GM21447 (cell line): ENCODE data around the gene CSGALNACT2.
"Not testable (repeated sequence)": the region's sequence is repeated elsewhere in the genome, so short reads cannot be mapped to it uniquely, and the experiment has no call there.

Experiments
- ATAC-seq: cut with Tn5 transposase; IDR thresholded peaks from one replicate; pipeline ENCODE4 v1.9.1; 2021; ENCODE audit not compliant: unreplicated experiment

CSGALNACT2 gene

GRCh38 chr10:43177595-43177994, 39.4 kb downstream of the CSGALNACT2 start:
- ATAC-seq, result no peak

GRCh38 chr10:43181146-43181545, 42.9 kb downstream of the CSGALNACT2 start:
- no peak for ATAC-seq

- ATAC-seq, result not testable (repeated sequence)
Measured at GRCh38 chr10:43183764-43184163, 45.5 kb downstream of the CSGALNACT2 start.

- ATAC-seq, result no peak
Measured at GRCh38 chr10:43186150-43186549, 47.9 kb downstream of the CSGALNACT2 start.

- ATAC-seq, result no peak
Measured at GRCh38 chr10:43187213-43187612, 49.0 kb downstream of the CSGALNACT2 start.

DNA sequence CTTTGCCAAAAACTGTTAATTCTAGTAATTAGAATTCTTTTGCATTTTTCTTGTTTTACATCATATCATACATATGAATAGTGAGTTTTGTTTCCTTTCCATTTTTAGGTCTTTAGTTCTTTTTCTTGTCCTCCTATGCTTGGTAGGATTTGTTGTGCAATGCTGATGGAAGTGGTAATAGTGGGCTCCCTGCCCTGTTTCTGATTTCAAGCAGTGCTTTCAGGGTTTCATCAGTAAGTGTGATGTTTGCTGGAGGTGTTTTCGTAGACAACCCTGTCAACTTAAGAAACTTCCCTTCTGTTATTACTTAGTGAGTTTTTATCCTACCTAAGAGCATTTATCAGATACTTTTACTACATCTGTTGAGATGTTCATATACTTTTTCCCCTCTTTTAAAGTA, 50.5 kb downstream of the CSGALNACT2 start:
- no peak for ATAC-seq

DNA sequence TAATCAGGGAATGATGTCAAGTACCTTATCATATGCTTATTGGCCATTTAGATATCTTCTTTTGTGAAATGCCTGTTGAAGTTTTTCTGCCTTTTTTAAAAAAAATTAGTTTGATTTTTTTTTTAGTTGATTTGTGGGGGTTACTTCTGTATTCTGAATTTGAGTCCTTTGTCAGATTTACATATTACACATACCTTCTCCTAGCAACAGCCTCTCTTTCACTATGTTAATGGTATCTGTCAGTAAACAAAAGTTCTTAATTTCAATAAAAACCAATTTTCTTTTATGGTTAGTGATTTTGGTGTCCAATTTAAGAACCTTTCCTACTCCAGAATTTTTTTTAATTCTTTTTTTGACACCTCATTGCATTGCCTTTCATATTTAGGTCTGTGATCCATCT, 52.0 kb downstream of the CSGALNACT2 start:
- ATAC-seq, result no peak

DNA sequence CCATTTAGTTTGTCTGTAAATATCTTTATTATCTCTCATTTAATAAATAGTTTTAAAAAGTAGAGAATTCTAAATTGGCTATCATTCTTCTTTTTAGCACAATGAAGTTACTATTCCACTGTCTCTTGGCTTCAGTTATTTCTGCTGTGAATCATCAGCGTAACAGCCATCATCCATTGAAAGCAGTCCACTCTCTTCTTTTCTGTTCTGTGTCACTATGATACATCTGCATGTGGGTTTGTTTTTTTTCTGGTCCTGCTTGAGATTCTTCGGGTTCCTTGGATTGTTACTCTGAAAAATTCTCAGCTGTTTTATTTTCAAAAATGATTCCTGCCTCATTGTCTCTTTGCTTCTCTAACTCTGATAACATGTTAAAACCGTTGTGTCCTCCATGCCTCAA, 52.5 kb downstream of the CSGALNACT2 start:
- ATAC-seq, result no peak

- ATAC-seq, result no peak
Measured at GRCh38 chr10:43192884-43193283, 54.6 kb downstream of the CSGALNACT2 start.

DNA sequence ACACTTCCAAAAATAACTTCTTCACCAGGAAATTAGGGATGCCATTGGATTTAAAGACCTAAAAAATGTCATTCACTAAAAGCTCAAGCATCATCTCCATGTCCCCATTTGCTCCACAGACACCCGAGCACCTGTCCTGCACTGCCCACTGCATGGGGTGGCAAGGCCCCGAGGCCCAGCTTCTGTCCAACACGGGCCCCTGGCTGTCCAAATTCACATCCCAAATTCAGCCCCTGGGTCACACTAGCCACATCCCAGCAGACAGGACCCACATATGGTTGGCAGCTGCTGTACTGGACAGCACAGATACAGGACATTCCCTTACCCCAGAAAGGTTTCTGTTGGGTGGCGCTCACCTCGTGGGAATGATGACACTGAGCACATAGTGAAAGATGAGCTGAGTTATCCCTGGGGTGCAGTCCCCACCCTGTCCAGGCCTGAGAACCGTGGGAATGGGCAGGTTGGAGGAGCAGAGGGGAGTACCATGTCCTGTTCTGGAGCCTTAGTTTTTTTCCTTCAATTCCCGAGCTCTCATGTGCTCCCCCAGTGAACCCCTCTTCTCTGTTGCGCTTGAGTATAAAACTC, 55.3 kb downstream of the CSGALNACT2 start:
- ATAC-seq, result no peak

DNA sequence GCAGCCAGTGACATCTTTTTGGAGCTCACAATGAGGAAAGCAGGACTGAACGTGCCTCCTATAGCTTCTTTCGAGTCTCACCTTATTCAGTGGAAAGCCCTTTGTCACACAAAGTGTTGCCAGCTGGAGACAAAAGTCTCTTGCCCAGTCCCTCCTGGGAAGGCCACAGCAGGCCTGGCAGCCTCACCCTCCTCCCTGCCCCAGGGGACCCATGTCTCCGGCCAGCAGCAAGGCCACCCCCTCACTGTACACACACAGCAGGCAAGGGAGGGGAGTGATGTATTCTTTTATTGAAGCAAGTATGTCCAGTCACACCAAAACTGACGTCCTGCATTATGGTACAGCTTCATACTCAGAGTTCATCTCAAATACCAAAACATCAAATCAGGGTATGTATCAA, 56.0 kb downstream of the CSGALNACT2 start:
- ATAC-seq, result no peak

DNA sequence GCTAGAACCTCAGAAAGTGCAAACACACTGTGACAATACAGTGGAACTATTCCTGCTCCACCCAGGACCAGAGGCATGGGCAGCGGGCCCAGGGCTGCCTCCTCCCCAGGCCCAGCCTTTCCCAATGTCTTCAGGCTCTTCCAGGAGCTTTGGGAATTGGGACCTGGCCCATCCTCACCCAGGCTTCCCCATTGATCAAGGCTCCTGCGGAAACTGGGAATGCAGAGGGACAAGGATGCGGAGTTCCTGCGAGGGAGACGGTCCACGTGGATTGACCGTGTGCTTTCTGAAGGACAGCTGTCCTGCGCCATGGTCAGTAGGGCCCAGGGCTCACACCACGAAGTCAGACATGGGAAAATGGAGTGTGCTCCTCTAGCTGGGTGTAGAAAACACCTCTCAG, 56.6 kb downstream of the CSGALNACT2 start:
- no peak for ATAC-seq

DNA sequence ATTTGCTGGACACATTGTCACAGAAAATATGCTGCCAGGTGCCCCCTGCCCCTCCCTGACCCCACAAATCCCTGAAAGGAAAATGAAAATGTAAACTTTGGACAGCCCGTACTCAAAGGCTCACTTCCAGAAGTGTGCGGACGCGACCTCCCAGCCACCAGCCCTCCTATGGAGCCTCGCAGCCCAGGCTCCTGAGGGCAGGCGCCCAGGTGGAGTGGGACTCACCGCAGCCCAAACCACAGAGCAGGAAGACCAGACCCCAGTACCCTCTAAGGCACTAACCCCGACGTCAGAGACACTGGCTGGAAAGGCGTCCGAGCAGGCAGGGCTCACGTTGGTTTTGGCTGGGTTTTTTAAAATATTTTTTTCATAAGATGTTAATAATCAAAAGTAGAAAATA, 57.3 kb downstream of the CSGALNACT2 start:
- ATAC-seq, result no peak

DNA sequence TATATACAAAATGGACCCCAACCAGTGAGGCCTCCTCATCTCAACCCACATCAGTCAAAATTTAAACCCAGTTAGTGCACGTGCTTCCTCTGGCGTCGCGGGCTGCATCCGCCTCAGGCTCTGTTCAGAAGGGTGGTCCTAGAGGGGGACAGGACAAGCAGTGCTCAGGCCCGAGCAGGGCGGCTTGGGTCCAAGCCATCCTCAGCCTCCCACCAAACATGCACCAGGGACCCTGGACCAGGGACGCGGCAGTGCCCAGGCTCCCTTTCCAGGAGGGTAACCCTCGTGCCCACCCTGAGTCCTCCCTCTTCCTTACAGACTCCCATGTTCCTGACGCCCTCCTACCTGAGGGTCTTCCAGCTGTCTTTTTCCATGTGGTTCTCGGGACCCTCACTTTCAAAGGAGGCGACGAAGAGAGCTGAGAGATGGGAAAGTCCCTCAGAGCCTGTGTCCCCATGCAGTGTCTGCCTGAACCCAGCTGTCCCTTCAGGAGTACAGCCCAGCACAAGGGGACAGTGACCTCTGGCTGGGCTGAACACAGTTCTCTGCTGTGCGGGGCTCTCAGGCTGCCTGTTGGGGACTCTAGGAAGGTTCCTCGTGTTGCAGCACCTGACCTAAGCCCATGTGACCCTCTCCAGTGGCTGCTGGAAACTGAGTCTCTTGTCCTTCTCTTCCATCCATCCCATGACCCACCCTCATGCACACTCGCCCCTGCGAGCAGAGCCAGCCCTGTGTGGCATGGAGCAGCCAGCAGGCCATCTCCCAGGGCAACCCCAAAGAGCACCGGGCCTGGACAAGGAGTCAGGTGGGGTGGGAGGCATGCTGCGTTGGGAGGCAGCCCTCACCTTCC, 58.1 kb downstream of the CSGALNACT2 start:
- ATAC-seq, result no peak

- no peak for ATAC-seq
Measured at GRCh38 chr10:43196981-43197833, 59.0 kb downstream of the CSGALNACT2 start.

DNA sequence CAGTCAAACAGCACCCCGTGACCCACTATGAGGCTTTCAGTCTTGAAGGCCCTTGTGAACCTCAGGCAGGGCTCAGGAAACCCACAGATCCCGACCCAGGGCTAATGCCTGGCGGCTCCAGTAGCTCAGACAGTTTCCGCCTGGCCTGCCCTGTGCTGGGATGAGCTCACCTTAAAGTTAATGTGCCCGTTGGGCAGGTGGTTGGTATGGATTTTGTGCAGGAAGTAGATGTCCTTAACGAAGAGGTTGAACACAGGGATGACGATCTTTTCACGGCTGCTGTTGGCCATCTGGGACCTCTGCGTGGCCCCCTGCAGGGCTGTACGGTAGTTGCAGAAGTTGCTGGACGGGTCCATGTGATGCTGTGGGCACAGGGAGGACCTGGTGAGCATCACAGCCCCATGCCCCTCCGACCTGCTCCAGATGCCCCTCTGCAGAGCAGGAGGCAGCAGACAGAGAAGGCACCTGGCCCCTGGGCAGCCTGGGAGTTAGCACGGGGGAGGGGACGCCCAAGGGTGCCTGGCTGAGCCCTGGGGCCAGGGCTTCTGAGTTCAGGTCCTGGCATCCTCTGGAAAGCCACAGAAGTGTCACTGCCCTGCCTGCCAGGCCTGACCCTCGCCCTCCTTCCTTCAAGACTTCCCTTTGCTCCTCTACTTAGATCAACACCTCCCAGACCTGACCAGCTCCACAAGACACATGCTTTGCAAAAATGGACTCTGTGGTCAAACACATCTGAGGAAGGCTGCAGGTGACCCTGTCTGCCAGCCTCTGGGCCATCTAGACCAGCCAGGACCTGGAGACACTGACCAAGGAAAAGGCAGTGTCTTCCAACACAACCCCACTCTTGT, 59.8 kb downstream of the CSGALNACT2 start:
- ATAC-seq, result no peak

DNA sequence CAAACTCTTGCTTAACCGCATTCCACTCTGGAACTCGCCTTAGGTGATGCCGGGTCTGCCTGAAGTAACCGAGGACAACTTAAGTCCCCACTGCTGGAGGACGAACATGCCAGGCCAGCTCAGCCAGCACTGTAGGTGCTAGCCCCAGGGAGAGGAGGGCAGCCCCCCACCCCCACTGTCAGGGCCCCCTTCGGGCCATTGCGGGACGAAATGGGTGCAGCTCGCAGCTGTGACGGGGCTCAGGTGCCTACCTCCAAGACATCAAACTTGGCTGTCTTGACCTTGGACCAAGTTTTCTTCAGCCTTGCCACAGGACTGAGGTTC, 60.4 kb downstream of the CSGALNACT2 start:
- no peak for ATAC-seq

DNA sequence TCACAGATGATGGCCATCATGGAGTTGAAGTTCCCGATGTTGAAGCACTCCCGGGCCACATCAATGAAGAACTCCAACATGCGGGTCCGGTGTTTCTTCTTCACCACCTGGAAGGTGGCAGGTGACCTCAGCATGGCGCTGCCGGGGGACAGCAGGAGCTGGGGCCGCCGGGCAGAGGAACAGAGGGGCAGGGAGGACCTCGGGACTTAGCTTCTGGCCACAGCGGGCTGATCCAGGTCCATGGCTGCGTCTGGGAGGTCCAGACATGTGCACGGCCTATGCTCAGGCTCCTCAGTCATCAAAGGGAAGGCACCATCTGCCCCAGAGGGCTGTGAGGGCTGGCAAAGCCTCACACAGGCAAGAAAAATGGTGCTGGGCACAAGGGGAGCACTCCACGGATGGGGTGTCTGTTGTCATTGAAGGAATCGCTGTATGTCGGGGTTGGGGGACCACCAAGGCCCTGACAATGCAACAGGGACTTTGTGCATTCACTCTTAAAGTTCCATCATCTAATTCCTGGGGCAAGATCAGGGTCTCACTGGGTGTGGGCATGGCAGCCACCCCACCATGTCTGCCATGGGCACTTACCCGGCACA, 60.9 kb downstream of the CSGALNACT2 start:
- no peak for ATAC-seq

DNA sequence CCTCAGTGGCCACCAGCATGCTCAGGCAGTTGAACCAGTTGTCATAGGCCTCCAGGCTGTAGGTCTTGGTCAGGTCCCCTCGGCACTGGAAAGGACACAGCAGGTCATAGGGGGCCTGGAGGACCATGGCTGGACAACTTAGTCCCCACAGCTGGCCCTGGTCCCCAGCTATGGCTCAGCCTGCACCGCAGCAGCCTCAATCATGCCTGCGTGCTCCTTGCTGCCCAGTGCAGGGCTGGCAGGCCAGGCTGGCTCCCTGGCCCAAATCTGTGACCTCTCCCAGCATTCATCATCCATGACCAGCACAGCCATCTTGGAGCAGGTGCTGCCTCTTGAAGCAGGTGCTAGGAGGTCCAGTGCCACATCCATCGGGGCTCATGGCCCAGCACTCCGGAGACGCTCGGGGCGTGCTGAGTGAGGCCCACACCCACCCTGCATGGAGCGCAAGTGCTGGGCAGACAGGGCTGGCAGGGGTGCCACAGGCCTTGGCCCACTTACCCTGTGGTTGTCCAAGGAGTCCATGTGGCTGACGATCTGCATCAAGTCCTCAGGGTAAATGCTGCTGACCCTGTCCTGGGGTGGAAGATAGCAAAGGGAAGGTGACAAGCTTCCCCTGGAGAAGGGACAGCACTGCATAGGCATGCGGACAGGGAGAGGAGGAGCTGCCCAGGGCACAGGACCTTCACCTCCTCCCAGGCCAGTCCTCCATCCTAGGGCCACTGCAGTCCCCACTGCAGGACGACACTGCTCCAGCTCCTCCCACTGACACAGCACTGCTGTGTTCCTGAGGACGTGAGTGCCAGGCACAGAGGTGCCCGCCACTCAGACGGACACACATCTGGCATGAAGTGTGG, 61.7 kb downstream of the CSGALNACT2 start:
- ATAC-seq, result no peak
